ENCODE data around the gene KCNG2.

GRCh38 chr18:79850731-79851130 lies 53.0 kb downstream of the KCNG2 start:
- no peak for TF ChIP-seq CBX5 (IDR thresholded peaks at IDR 0.05; ENCODE audit: low read depth, low read length)
- no peak for TF ChIP-seq EZH2 (IDR thresholded peaks at IDR 0.05; ENCODE audit: low read depth, low read length, severe bottlenecking)

Measured in H1 (cell line).